WTC11 (cell line): ENCODE results near the gene TFG. TPM values are rescaled to one million over a fixed set of nuclear protein-coding genes. Genes with fewer than 3 reads are reported as not detected.

Source experiments
- ATAC-seq: fragments of 200-7000 bp; cut with Tn5 transposase; 2 replicates; pipeline ENCODE4 v1.10.0; 2021; ENCODE audit warnings: mild to moderate bottlenecking, moderate library complexity
- CTCF ChIA-PET: fragments of 300-600 bp; sonication (Branson Sonifier 250); formaldehyde crosslinking; loops from one replicate; lab custom pipeline; 2021; ENCODE audit warnings: antibody characterized with exemption; lab: Charles Lee
- POLR2A ChIA-PET: fragments of 350-600 bp; sonication (Branson Sonifier 250); formaldehyde crosslinking; loops from one replicate; lab custom pipeline; 2021; ENCODE audit warnings: antibody characterized with exemption; lab: Charles Lee
- DNase-seq: peaks from one replicate; pipeline ENCODE4 v3.0.0; 2021; ENCODE audit warnings: low spot score
- H3K27ac Mint-ChIP-seq: 2 replicates; pipeline ENCODE4 v1.8.0; 2021; ENCODE audit warnings: mixed read lengths
- H3K27me3 Mint-ChIP-seq: 2 replicates; pipeline ENCODE4 v1.8.0; 2021; ENCODE audit warnings: low read depth, mild to moderate bottlenecking, moderate library complexity, mixed read lengths
- H3K36me3 Mint-ChIP-seq: 2 replicates; pipeline ENCODE4 v1.8.0; 2021; ENCODE audit warnings: mixed read lengths
- H3K4me1 Mint-ChIP-seq: 2 replicates; pipeline ENCODE4 v1.8.0; 2022; ENCODE audit warnings: mixed read lengths
- H3K4me3 Mint-ChIP-seq: 2 replicates; pipeline ENCODE4 v1.8.0; 2021; ENCODE audit warnings: mild to moderate bottlenecking, moderate library complexity, mixed read lengths
- H3K9me3 Mint-ChIP-seq: 2 replicates; pipeline ENCODE4 v1.8.0; 2021; ENCODE audit warnings: mixed read lengths
- GTF2I ChIP-seq: fragments of 250-450 bp; sonication (Bioruptor Pico); conservative IDR thresholded peaks from 2 replicates; pipeline ENCODE4 v1.4.0; 2021; ENCODE audit warnings: mild to moderate bottlenecking
- NFE2L1 ChIP-seq: sonication (generic); formaldehyde crosslinking; IDR thresholded peaks from 2 replicates; pipeline ENCODE4 v1.8.1; 2023; ENCODE audit warnings: missing genetic modification reagents
- NR1H2 ChIP-seq: sonication (generic); formaldehyde crosslinking; IDR thresholded peaks from 2 replicates; pipeline ENCODE4 v1.9.0; 2021; ENCODE audit warnings: mild to moderate bottlenecking, moderate library complexity, missing genetic modification reagents
- TEAD1 ChIP-seq: sonication (generic); formaldehyde crosslinking; IDR thresholded peaks from 2 replicates; pipeline ENCODE4 v1.8.0; 2022; ENCODE audit warnings: mild to moderate bottlenecking, missing genetic modification reagents
- total RNA-seq: library from RNA; stranded (reverse); gene quantifications from 3 replicates; pipeline ENCODE4 v1.2.3, GENCODE V29; 2021
- TF ChIP-seq, protein P1 (sequence below): fragments of 250-450 bp; sonication (Bioruptor Pico); IDR thresholded peaks from 2 replicates; pipeline ENCODE4 v1.9.0; 2021; ENCODE audit warnings: mild to moderate bottlenecking, borderline replicate concordance
- TF ChIP-seq, protein P2 (sequence below): sonication (generic); formaldehyde crosslinking; IDR thresholded peaks from 2 replicates; pipeline ENCODE4 v1.8.0; 2022; ENCODE audit warnings: mild to moderate bottlenecking, missing genetic modification reagents
- TF ChIP-seq, protein P3 (sequence below): sonication (generic); formaldehyde crosslinking; IDR thresholded peaks from 2 replicates; pipeline ENCODE4 v1.8.1; 2022; ENCODE audit warnings: mild to moderate bottlenecking, missing genetic modification reagents, moderate library complexity, borderline replicate concordance
- TF ChIP-seq, protein P4 (sequence below): sonication (generic); formaldehyde crosslinking; IDR thresholded peaks from 2 replicates; pipeline ENCODE4 v1.8.0; 2022; ENCODE audit warnings: missing genetic modification reagents
- TF ChIP-seq, protein P5 (sequence below): sonication (generic); formaldehyde crosslinking; IDR thresholded peaks from 2 replicates; pipeline ENCODE4 v1.8.1; 2022; ENCODE audit warnings: missing genetic modification reagents, borderline replicate concordance
- TF ChIP-seq, protein P6 (sequence below): fragments of 250-450 bp; sonication (Bioruptor Pico); IDR thresholded peaks from 2 replicates; pipeline ENCODE4 v1.9.0; 2021; ENCODE audit warnings: mild to moderate bottlenecking
- TF ChIP-seq, protein P7 (sequence below): sonication (generic); formaldehyde crosslinking; conservative IDR thresholded peaks from 2 replicates; pipeline ENCODE4 v1.8.1; 2022; ENCODE audit warnings: mild to moderate bottlenecking, missing genetic modification reagents

The TFG gene
- total RNA-seq, 1 experiment from 2014 or later = 64.9 TPM

DNA sequence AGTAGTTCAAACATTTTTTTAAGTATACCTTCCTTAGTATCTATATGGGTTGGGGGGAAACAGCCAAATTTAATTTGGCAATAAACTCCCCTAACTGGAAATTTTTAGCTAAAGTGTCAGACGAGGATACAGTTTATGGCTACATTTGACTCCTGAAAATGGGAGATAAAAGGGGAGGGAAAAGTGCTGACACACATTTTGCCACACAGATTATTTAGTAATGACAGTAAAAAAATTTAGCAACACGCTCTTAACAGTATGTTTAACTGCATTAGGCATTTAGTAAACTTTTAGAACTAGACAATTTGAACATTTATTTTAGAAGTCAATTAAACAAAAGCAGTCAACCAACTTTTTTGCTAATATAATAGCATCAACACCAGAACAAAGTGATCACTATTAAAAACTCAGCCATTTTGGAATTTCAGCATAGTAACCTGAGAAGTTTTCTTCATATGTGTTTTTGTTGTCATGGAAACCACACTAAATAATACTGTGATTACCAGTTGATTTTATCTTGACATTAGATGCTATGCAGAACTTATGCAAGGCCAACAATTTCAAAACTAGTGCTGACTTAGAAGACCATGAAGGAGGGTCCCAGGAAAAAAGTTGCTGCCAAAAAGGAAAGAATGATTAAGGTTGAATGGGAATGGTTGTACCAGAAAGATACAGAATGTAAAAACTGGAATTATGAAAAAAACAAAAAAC, 47.0 kb upstream of the TFG start:
- TF ChIP-seq GTF2I (CRISPR knock-in tag) (no peak), NR1H2 (CRISPR knock-in tag) (no peak), NFE2L1 (CRISPR knock-in tag) (no peak), TEAD1 (CRISPR knock-in tag) (no peak)
- TF ChIP-seq, protein P1, sequence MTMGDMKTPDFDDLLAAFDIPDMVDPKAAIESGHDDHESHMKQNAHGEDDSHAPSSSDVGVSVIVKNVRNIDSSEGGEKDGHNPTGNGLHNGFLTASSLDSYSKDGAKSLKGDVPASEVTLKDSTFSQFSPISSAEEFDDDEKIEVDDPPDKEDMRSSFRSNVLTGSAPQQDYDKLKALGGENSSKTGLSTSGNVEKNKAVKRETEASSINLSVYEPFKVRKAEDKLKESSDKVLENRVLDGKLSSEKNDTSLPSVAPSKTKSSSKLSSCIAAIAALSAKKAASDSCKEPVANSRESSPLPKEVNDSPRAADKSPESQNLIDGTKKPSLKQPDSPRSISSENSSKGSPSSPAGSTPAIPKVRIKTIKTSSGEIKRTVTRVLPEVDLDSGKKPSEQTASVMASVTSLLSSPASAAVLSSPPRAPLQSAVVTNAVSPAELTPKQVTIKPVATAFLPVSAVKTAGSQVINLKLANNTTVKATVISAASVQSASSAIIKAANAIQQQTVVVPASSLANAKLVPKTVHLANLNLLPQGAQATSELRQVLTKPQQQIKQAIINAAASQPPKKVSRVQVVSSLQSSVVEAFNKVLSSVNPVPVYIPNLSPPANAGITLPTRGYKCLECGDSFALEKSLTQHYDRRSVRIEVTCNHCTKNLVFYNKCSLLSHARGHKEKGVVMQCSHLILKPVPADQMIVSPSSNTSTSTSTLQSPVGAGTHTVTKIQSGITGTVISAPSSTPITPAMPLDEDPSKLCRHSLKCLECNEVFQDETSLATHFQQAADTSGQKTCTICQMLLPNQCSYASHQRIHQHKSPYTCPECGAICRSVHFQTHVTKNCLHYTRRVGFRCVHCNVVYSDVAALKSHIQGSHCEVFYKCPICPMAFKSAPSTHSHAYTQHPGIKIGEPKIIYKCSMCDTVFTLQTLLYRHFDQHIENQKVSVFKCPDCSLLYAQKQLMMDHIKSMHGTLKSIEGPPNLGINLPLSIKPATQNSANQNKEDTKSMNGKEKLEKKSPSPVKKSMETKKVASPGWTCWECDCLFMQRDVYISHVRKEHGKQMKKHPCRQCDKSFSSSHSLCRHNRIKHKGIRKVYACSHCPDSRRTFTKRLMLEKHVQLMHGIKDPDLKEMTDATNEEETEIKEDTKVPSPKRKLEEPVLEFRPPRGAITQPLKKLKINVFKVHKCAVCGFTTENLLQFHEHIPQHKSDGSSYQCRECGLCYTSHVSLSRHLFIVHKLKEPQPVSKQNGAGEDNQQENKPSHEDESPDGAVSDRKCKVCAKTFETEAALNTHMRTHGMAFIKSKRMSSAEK (CRISPR knock-in tag) = no peak
- TF ChIP-seq, protein P2, sequence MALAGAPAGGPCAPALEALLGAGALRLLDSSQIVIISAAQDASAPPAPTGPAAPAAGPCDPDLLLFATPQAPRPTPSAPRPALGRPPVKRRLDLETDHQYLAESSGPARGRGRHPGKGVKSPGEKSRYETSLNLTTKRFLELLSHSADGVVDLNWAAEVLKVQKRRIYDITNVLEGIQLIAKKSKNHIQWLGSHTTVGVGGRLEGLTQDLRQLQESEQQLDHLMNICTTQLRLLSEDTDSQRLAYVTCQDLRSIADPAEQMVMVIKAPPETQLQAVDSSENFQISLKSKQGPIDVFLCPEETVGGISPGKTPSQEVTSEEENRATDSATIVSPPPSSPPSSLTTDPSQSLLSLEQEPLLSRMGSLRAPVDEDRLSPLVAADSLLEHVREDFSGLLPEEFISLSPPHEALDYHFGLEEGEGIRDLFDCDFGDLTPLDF (CRISPR knock-in tag) = no peak
- TF ChIP-seq, protein P3, sequence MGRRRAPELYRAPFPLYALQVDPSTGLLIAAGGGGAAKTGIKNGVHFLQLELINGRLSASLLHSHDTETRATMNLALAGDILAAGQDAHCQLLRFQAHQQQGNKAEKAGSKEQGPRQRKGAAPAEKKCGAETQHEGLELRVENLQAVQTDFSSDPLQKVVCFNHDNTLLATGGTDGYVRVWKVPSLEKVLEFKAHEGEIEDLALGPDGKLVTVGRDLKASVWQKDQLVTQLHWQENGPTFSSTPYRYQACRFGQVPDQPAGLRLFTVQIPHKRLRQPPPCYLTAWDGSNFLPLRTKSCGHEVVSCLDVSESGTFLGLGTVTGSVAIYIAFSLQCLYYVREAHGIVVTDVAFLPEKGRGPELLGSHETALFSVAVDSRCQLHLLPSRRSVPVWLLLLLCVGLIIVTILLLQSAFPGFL = no peak
- TF ChIP-seq, protein P4, sequence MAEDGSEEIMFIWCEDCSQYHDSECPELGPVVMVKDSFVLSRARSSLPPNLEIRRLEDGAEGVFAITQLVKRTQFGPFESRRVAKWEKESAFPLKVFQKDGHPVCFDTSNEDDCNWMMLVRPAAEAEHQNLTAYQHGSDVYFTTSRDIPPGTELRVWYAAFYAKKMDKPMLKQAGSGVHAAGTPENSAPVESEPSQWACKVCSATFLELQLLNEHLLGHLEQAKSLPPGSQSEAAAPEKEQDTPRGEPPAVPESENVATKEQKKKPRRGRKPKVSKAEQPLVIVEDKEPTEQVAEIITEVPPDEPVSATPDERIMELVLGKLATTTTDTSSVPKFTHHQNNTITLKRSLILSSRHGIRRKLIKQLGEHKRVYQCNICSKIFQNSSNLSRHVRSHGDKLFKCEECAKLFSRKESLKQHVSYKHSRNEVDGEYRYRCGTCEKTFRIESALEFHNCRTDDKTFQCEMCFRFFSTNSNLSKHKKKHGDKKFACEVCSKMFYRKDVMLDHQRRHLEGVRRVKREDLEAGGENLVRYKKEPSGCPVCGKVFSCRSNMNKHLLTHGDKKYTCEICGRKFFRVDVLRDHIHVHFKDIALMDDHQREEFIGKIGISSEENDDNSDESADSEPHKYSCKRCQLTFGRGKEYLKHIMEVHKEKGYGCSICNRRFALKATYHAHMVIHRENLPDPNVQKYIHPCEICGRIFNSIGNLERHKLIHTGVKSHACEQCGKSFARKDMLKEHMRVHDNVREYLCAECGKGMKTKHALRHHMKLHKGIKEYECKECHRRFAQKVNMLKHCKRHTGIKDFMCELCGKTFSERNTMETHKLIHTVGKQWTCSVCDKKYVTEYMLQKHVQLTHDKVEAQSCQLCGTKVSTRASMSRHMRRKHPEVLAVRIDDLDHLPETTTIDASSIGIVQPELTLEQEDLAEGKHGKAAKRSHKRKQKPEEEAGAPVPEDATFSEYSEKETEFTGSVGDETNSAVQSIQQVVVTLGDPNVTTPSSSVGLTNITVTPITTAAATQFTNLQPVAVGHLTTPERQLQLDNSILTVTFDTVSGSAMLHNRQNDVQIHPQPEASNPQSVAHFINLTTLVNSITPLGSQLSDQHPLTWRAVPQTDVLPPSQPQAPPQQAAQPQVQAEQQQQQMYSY (CRISPR knock-in tag) = no peak
- TF ChIP-seq, protein P5, sequence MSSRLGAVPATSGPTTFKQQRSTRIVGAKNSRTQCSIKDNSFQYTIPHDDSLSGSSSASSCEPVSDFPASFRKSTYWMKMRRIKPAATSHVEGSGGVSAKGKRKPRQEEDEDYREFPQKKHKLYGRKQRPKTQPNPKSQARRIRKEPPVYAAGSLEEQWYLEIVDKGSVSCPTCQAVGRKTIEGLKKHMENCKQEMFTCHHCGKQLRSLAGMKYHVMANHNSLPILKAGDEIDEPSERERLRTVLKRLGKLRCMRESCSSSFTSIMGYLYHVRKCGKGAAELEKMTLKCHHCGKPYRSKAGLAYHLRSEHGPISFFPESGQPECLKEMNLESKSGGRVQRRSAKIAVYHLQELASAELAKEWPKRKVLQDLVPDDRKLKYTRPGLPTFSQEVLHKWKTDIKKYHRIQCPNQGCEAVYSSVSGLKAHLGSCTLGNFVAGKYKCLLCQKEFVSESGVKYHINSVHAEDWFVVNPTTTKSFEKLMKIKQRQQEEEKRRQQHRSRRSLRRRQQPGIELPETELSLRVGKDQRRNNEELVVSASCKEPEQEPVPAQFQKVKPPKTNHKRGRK (CRISPR knock-in tag) = no peak
- TF ChIP-seq, protein P6, sequence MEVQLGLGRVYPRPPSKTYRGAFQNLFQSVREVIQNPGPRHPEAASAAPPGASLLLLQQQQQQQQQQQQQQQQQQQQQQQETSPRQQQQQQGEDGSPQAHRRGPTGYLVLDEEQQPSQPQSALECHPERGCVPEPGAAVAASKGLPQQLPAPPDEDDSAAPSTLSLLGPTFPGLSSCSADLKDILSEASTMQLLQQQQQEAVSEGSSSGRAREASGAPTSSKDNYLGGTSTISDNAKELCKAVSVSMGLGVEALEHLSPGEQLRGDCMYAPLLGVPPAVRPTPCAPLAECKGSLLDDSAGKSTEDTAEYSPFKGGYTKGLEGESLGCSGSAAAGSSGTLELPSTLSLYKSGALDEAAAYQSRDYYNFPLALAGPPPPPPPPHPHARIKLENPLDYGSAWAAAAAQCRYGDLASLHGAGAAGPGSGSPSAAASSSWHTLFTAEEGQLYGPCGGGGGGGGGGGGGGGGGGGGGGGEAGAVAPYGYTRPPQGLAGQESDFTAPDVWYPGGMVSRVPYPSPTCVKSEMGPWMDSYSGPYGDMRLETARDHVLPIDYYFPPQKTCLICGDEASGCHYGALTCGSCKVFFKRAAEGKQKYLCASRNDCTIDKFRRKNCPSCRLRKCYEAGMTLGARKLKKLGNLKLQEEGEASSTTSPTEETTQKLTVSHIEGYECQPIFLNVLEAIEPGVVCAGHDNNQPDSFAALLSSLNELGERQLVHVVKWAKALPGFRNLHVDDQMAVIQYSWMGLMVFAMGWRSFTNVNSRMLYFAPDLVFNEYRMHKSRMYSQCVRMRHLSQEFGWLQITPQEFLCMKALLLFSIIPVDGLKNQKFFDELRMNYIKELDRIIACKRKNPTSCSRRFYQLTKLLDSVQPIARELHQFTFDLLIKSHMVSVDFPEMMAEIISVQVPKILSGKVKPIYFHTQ (CRISPR knock-in tag) = no peak
- TF ChIP-seq, protein P7, sequence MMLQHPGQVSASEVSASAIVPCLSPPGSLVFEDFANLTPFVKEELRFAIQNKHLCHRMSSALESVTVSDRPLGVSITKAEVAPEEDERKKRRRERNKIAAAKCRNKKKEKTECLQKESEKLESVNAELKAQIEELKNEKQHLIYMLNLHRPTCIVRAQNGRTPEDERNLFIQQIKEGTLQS = no peak
- TF ChIP-seq, all 79 proteins: peak for 0
- ChIA-PET POLR2A (no interaction called here), CTCF (no interaction called here)
- H3K36me3 Mint-ChIP-seq = no peaks in the 10 kb centered on the region
- no peaks in the 10 kb centered on the region for H3K27me3 Mint-ChIP-seq
- H3K27ac Mint-ChIP-seq = no peak overlapping the region
- H3K9me3 Mint-ChIP-seq = 0 out of 2 replicates have a peak, but pooled peaks cover 1% of the 10 kb centered on the region
- DNase-seq = no peak
- no peak overlapping the region for H3K4me3 Mint-ChIP-seq
- ATAC-seq = no peak
- peaks cover 19% of the 10 kb centered on the region for H3K4me1 Mint-ChIP-seq
